Measurements from ENCODE around the gene IRGQ.
A peak's percentile ranks its signal among the peaks of the same experiment; 100 is the strongest.

The IRGQ gene

DNA sequence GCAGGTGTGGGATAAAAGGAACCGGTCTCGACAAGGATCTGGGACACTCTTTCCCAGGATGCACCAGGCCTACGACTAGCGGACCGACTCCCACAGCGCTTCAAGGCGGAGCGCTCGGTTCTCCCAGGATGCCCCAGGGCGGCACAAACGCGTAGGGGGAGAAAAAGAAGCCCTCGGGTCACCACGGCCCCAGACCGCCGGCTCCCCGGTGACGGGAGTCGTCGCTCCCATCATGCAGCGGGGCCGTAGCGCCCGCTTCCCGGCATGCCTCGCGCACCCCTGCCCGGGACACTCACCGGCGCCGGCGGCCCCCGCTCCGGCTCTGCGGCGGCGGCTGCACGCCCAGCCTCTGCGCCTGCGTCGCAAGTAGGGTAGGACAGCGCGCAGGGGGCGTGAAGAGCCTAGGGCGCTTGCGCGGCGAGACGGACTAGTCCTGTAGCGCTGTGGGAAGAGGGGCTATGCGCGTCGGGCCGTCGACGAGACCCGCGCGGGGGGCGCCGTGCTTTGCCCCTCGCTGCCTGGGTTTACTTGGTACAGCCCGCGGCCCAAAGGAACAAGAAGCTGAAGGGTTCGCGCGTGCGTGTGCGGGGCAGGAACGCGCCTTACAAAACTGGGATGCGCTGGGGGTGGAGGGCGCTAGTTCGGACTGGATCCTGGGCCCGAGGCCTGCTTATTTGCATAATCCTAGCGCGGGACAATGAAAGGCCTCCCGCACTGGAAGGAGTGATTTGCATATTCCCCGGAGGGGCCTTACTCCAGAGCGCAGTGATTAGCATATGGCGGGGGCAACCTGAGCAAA lies 23.5 kb upstream of the IRGQ start, which contains the start of gene ZNF428:
Gene ZNF428 (minus strand): TSS at position 368 of the 799 bp plus-strand sequence. CDS start 5,325 bp downstream, outside the sequence.
- Histone ChIP-seq H3K36me3 (ENCODE audit: control insufficient read depth in 1 of 2, insufficient read depth in 2 of 2, low read length in 2 of 2) (no peaks in the 10 kb centered on the region), H2AFZ (ENCODE audit: insufficient read depth, low read length, poor library complexity) (peak within 1 kb of the TSS; percentile 62), H3K4me3 (ENCODE audit: low read depth, low read length) (peak within 1 kb of the TSS; percentile 76), H3K4me2 (ENCODE audit: low read length) (peak within 1 kb of the TSS; percentile 60), H3K14ac (ENCODE audit: low read length) (peak within 1 kb of the TSS; percentile 93), H2BK12ac (ENCODE audit: low read length) (no peak within 1 kb of the TSS), H2BK5ac (ENCODE audit: low read depth, low read length, poor library complexity) (peak within 1 kb of the TSS; percentile 90), H4K12ac (ENCODE audit: low read depth, low read length) (peak within 1 kb of the TSS; percentile 75), H3K27ac (ENCODE audit: low read depth, low read length) (peak within 1 kb of the TSS; percentile 78), H4K91ac (ENCODE audit: low read depth, low read length) (peak within 1 kb of the TSS; percentile 87), H2AK5ac (ENCODE audit: low read length) (peak within 1 kb of the TSS; percentile 73), H3K23ac (ENCODE audit: low read length) (no peak within 1 kb of the TSS), H3K4me1 (ENCODE audit: control insufficient read depth in 1 of 2, insufficient read depth in 2 of 2, low read length in 2 of 2) (peaks cover 7 to 9% of the 10 kb centered on the region in 2 experiments), H3K9me3 (ENCODE audit: insufficient read depth, low read depth, low read length) (peaks cover 4% of the 10 kb centered on the region), H3K4ac (ENCODE audit: low read depth, low read length) (peak within 1 kb of the TSS; percentile 64), H3K9ac (ENCODE audit: low read length) (peak within 1 kb of the TSS; percentile 82), H4K8ac (ENCODE audit: low read depth, low read length) (peak within 1 kb of the TSS; percentile 99), H2BK120ac (ENCODE audit: insufficient read depth, low read length, poor library complexity) (peak within 1 kb of the TSS; percentile 77), H3K79me1 (ENCODE audit: low read length) (peaks cover 15% of the 10 kb centered on the region), H3K18ac (ENCODE audit: low read length) (peak within 1 kb of the TSS; percentile 88), H3K27me3 (ENCODE audit: insufficient read depth, low read length) (no peaks in the 10 kb centered on the region), H3K79me2 (ENCODE audit: control insufficient read depth, insufficient read depth, low read length, poor library complexity) (peaks cover 9% of the 10 kb centered on the region)
- WGBS (ENCODE audit: extremely low coverage, insufficient coverage, insufficient read length) = no CpG with 5 or more reads among the region's 81 CpGs
- DNase-seq = peak; percentile 80 to 85

DNA sequence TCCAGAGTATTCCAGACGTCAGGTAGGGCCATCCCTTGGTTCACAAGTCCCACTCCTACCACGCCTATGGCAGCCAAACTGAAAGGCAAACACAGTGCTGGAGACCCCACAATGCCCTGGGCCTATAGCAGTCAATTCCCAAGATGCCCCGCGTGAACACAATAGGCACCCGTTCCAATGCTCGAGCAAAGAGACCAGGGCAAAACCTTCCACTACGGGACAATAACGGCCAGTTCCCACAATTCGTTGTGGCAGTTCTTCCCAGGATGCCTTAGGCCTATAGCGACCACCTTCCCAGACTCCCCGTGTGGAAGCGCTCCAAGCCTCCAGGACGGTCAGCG lies 23.0 kb upstream of the IRGQ start:
- WGBS (ENCODE audit: extremely low coverage, insufficient coverage, insufficient read length) = no CpG with 5 or more reads among the region's 14 CpGs
- H3K27me3 ChIP-seq (ENCODE audit: insufficient read depth, low read length) = no peaks in the 10 kb centered on the region
- H2AK5ac ChIP-seq (ENCODE audit: low read length) = peak overlapping the region; percentile 73
- peaks cover 3 to 4% of the 10 kb centered on the region in 2 experiments for H3K36me3 ChIP-seq (ENCODE audit: control insufficient read depth in 1 of 2, insufficient read depth in 2 of 2, low read length in 2 of 2)
- peak overlapping the region; percentile 64 for H3K4ac ChIP-seq (ENCODE audit: low read depth, low read length)
- H3K14ac ChIP-seq (ENCODE audit: low read length) = peak overlapping the region; percentile 93
- peaks cover 15% of the 10 kb centered on the region for H3K79me1 ChIP-seq (ENCODE audit: low read length)
- H3K79me2 ChIP-seq (ENCODE audit: control insufficient read depth, insufficient read depth, low read length, poor library complexity) = peaks cover 9% of the 10 kb centered on the region
- no peak overlapping the region for H3K23ac ChIP-seq (ENCODE audit: low read length)
- peak overlapping the region; percentile 62 for H2AFZ ChIP-seq (ENCODE audit: insufficient read depth, low read length, poor library complexity)
- peaks cover 2% of the 10 kb centered on the region for H3K9me3 ChIP-seq (ENCODE audit: insufficient read depth, low read depth, low read length)
- peak overlapping the region; percentile 48 for H2BK120ac ChIP-seq (ENCODE audit: insufficient read depth, low read length, poor library complexity)
- peak overlapping the region; percentile 87 for H4K91ac ChIP-seq (ENCODE audit: low read depth, low read length)
- H2BK5ac ChIP-seq (ENCODE audit: low read depth, low read length, poor library complexity) = peak overlapping the region; percentile 90
- H4K8ac ChIP-seq (ENCODE audit: low read depth, low read length) = peak overlapping the region; percentile 99
- H4K12ac ChIP-seq (ENCODE audit: low read depth, low read length) = peak overlapping the region; percentile 75
- H2BK12ac ChIP-seq (ENCODE audit: low read length) = no peak overlapping the region
- peaks cover 7 to 9% of the 10 kb centered on the region in 2 experiments for H3K4me1 ChIP-seq (ENCODE audit: control insufficient read depth in 1 of 2, insufficient read depth in 2 of 2, low read length in 2 of 2)
- peak overlapping the region; percentile 60 for H3K4me2 ChIP-seq (ENCODE audit: low read length)
- H3K18ac ChIP-seq (ENCODE audit: low read length) = peak overlapping the region; percentile 88
- peak overlapping the region; percentile 82 for H3K9ac ChIP-seq (ENCODE audit: low read length)
- peak overlapping the region; percentile 78 for H3K27ac ChIP-seq (ENCODE audit: low read depth, low read length)
- H3K4me3 ChIP-seq (ENCODE audit: low read depth, low read length) = peak overlapping the region; percentile 76
- DNase-seq = no peak

DNA sequence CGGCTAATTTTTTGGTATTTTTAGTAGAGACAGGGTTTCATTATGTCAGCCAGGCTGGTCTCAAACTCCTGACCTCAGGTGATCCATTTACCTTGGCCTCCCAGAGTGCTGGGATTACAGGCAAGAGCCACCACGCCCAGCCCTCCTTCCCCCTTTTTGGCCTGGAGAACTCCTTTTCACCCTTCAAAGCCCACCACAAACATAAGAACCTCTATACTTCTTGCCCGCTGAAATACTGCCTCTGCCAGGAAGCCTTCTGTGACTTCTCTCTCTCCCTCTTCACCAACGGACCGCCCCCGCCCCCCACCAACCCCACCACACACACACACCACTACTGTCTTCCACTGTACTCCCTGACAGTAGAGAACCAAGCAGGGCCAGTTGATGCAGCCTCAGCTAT lies 21.0 kb upstream of the IRGQ start:
- no peak for DNase-seq
- no peak overlapping the region for H3K14ac ChIP-seq (ENCODE audit: low read length)
- no peak overlapping the region for H4K12ac ChIP-seq (ENCODE audit: low read depth, low read length)
- no peak overlapping the region for H2BK12ac ChIP-seq (ENCODE audit: low read length)
- no peak overlapping the region for H4K8ac ChIP-seq (ENCODE audit: low read depth, low read length)
- no peak overlapping the region for H2BK5ac ChIP-seq (ENCODE audit: low read depth, low read length, poor library complexity)
- H3K36me3 ChIP-seq (ENCODE audit: control insufficient read depth in 1 of 2, insufficient read depth in 2 of 2, low read length in 2 of 2) = peaks cover 22 to 23% of the 10 kb centered on the region in 2 experiments
- H3K4me1 ChIP-seq (ENCODE audit: control insufficient read depth in 1 of 2, insufficient read depth in 2 of 2, low read length in 2 of 2) = peaks cover 7 to 9% of the 10 kb centered on the region in 2 experiments
- H3K27me3 ChIP-seq (ENCODE audit: insufficient read depth, low read length) = no peaks in the 10 kb centered on the region
- H3K23ac ChIP-seq (ENCODE audit: low read length) = no peak overlapping the region
- H3K4me2 ChIP-seq (ENCODE audit: low read length) = no peak overlapping the region
- no peak overlapping the region for H3K9ac ChIP-seq (ENCODE audit: low read length)
- H3K4ac ChIP-seq (ENCODE audit: low read depth, low read length) = peak overlapping the region; percentile 33
- no peak overlapping the region for H3K4me3 ChIP-seq (ENCODE audit: low read depth, low read length)
- no peaks in the 10 kb centered on the region for H3K9me3 ChIP-seq (ENCODE audit: insufficient read depth, low read depth, low read length)
- peaks cover 15% of the 10 kb centered on the region for H3K79me1 ChIP-seq (ENCODE audit: low read length)
- no peak overlapping the region for H2AK5ac ChIP-seq (ENCODE audit: low read length)
- H4K91ac ChIP-seq (ENCODE audit: low read depth, low read length) = no peak overlapping the region
- H2BK120ac ChIP-seq (ENCODE audit: insufficient read depth, low read length, poor library complexity) = no peak overlapping the region
- peaks cover 9% of the 10 kb centered on the region for H3K79me2 ChIP-seq (ENCODE audit: control insufficient read depth, insufficient read depth, low read length, poor library complexity)
- H3K27ac ChIP-seq (ENCODE audit: low read depth, low read length) = no peak overlapping the region
- no peak overlapping the region for H2AFZ ChIP-seq (ENCODE audit: insufficient read depth, low read length, poor library complexity)
- no peak overlapping the region for H3K18ac ChIP-seq (ENCODE audit: low read length)
- no CpG with 5 or more reads among the region's 6 CpGs for WGBS (ENCODE audit: extremely low coverage, insufficient coverage, insufficient read length)

DNA sequence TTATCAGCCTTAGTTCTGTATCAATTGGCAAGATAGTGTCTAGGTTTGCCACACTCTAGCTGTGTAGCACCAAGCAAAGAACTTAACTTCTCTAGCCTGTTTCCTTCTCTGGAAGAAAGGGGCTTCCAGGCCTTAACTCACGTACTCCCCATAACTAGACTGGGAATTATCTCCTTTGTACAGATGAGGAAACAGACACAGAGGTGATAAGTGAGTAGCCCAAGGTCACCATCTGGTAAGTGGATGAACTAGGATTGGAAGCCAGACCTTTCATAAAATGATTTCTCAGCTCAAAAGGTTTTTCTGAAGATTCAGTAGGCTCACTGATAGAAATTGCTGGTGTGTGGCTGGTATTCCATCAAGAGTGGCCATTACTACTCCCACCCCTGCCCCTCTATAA lies 20.4 kb upstream of the IRGQ start:
- WGBS (ENCODE audit: extremely low coverage, insufficient coverage, insufficient read length) = no CpG with 5 or more reads among the region's 1 CpG
- Histone ChIP-seq H3K9me3 (ENCODE audit: insufficient read depth, low read depth, low read length) (no peaks in the 10 kb centered on the region), H4K12ac (ENCODE audit: low read depth, low read length) (no peak overlapping the region)

More for the DNA sequence above, 20.4 kb upstream of the IRGQ start:
- Histone ChIP-seq H3K14ac (ENCODE audit: low read length) (no peak overlapping the region), H4K91ac (ENCODE audit: low read depth, low read length) (no peak overlapping the region), H3K4me2 (ENCODE audit: low read length) (no peak overlapping the region), H3K23ac (ENCODE audit: low read length) (no peak overlapping the region), H2AFZ (ENCODE audit: insufficient read depth, low read length, poor library complexity) (no peak overlapping the region), H2BK5ac (ENCODE audit: low read depth, low read length, poor library complexity) (no peak overlapping the region), H3K79me2 (ENCODE audit: control insufficient read depth, insufficient read depth, low read length, poor library complexity) (peaks cover 9% of the 10 kb centered on the region), H2BK12ac (ENCODE audit: low read length) (no peak overlapping the region), H3K18ac (ENCODE audit: low read length) (no peak overlapping the region), H3K27ac (ENCODE audit: low read depth, low read length) (no peak overlapping the region), H3K36me3 (ENCODE audit: control insufficient read depth in 1 of 2, insufficient read depth in 2 of 2, low read length in 2 of 2) (peaks cover 26 to 28% of the 10 kb centered on the region in 2 experiments), H4K8ac (ENCODE audit: low read depth, low read length) (no peak overlapping the region), H3K4ac (ENCODE audit: low read depth, low read length) (no peak overlapping the region), H3K4me3 (ENCODE audit: low read depth, low read length) (no peak overlapping the region), H2AK5ac (ENCODE audit: low read length) (no peak overlapping the region), H3K4me1 (ENCODE audit: control insufficient read depth in 1 of 2, insufficient read depth in 2 of 2, low read length in 2 of 2) (peaks cover 7 to 9% of the 10 kb centered on the region in 2 experiments), H2BK120ac (ENCODE audit: insufficient read depth, low read length, poor library complexity) (no peak overlapping the region), H3K79me1 (ENCODE audit: low read length) (peaks cover 15% of the 10 kb centered on the region), H3K9ac (ENCODE audit: low read length) (no peak overlapping the region), H3K27me3 (ENCODE audit: insufficient read depth, low read length) (no peaks in the 10 kb centered on the region)
- DNase-seq = no peak
